Measurements from ENCODE around the gene TBC1D5. TPM values are rescaled to one million over a fixed set of nuclear protein-coding genes. Genes with fewer than 3 reads are reported as not detected.
"Not testable (repeated sequence)": the region's sequence is repeated elsewhere in the genome, so short reads cannot be mapped to it uniquely, and the experiment has no call there.

Gene TBC1D5
- total RNA-seq, 2 donors from 2014 or later: 54.8 to 55.9 TPM

- H3K27ac Mint-ChIP-seq: no peak overlapping the region
- H3K36me3 Mint-ChIP-seq: no peaks in the 10 kb centered on the region
- DNase-seq (ENCODE audit: low spot score in 2 of 2): no peak
- H3K9me3 Mint-ChIP-seq: no peaks in the 10 kb centered on the region
- no peak for ATAC-seq
Observed at GRCh38 chr3:17411157-17411877, 331.1 kb downstream of the TBC1D5 start.

- Mint-ChIP-seq H3K27ac (no peak overlapping the region), H3K9me3 (no peaks in the 10 kb centered on the region), H3K36me3 (no peaks in the 10 kb centered on the region)
- ATAC-seq: no peak
- DNase-seq (ENCODE audit: low spot score in 2 of 2): no peak
Observed at GRCh38 chr3:17407576-17407975, 334.9 kb downstream of the TBC1D5 start.

- H3K9me3 Mint-ChIP-seq: no peaks in the 10 kb centered on the region
- DNase-seq (ENCODE audit: low spot score in 2 of 2) (no peak), ATAC-seq (no peak)
- no peaks in the 10 kb centered on the region for H3K36me3 Mint-ChIP-seq
- H3K27ac Mint-ChIP-seq: no peak overlapping the region
Observed at GRCh38 chr3:17404548-17404947, 337.9 kb downstream of the TBC1D5 start.

GRCh38 chr3:17402442-17402841 is 340.0 kb downstream of the TBC1D5 start:
- no peaks in the 10 kb centered on the region for H3K9me3 Mint-ChIP-seq
- no peak for ATAC-seq
- DNase-seq (ENCODE audit: low spot score in 2 of 2): no peak

GRCh38 chr3:17401912-17402311 is 340.5 kb downstream of the TBC1D5 start:
- no peaks in the 10 kb centered on the region for H3K9me3 Mint-ChIP-seq
- no peak overlapping the region for H3K27ac Mint-ChIP-seq
- DNase-seq (ENCODE audit: low spot score in 2 of 2) (no peak), ATAC-seq (no peak)
- H3K36me3 Mint-ChIP-seq: no peaks in the 10 kb centered on the region

More at GRCh38 chr3:17402442-17402841, 340.0 kb downstream of the TBC1D5 start:
- H3K27ac Mint-ChIP-seq: no peak overlapping the region
- H3K36me3 Mint-ChIP-seq: no peaks in the 10 kb centered on the region

GRCh38 chr3:17399586-17399985 is 342.8 kb downstream of the TBC1D5 start:
- DNase-seq (ENCODE audit: low spot score in 2 of 2) (no peak), ATAC-seq (no peak)
- no peaks in the 10 kb centered on the region for H3K9me3 Mint-ChIP-seq

GRCh38 chr3:17398959-17399551 is 343.4 kb downstream of the TBC1D5 start:
- Mint-ChIP-seq H3K9me3 (no peaks in the 10 kb centered on the region), H3K36me3 (peaks cover 0 to 3% of the 10 kb centered on the region in 2 donors), H3K27ac (no peak overlapping the region)
- ATAC-seq: no peak
- no peak for DNase-seq (ENCODE audit: low spot score in 2 of 2)

More at GRCh38 chr3:17399586-17399985, 342.8 kb downstream of the TBC1D5 start:
- no peaks in the 10 kb centered on the region for H3K36me3 Mint-ChIP-seq
- H3K27ac Mint-ChIP-seq: no peak overlapping the region

GRCh38 chr3:17396036-17396435 is 346.4 kb downstream of the TBC1D5 start:
- Mint-ChIP-seq H3K36me3 (peaks cover 26 to 28% of the 10 kb centered on the region in 2 donors), H3K27ac (no peak overlapping the region), H3K9me3 (peaks cover 0 to 4% of the 10 kb centered on the region in 2 donors)
- ATAC-seq (no peak), DNase-seq (ENCODE audit: low spot score in 2 of 2) (no peak)

- no peak for DNase-seq (ENCODE audit: low spot score in 2 of 2)
- Mint-ChIP-seq H3K27ac (no peak overlapping the region), H3K9me3 (peaks cover 0 to 4% of the 10 kb centered on the region in 2 donors), H3K36me3 (peaks cover 26 to 28% of the 10 kb centered on the region in 2 donors)
- no peak for ATAC-seq
Observed at GRCh38 chr3:17394541-17395155, 347.8 kb downstream of the TBC1D5 start.

GRCh38 chr3:17392516-17392915 is 349.9 kb downstream of the TBC1D5 start:
- H3K27ac Mint-ChIP-seq; DNase-seq (ENCODE audit: low spot score in 2 of 2); H3K9me3 Mint-ChIP-seq; ATAC-seq: not testable (repeated sequence)
- peaks cover 28 to 32% of the 10 kb centered on the region in 2 donors for H3K36me3 Mint-ChIP-seq

GRCh38 chr3:17390785-17391184 is 351.6 kb downstream of the TBC1D5 start:
- H3K9me3 Mint-ChIP-seq: peaks cover 0 to 4% of the 10 kb centered on the region in 2 donors
- H3K36me3 Mint-ChIP-seq: peaks cover 28 to 32% of the 10 kb centered on the region in 2 donors
- H3K27ac Mint-ChIP-seq: no peak overlapping the region
- ATAC-seq (no peak), DNase-seq (ENCODE audit: low spot score in 2 of 2) (no peak)

GRCh38 chr3:17387108-17387507 is 355.3 kb downstream of the TBC1D5 start:
- ATAC-seq (no peak), DNase-seq (ENCODE audit: low spot score in 2 of 2) (no peak)
- Mint-ChIP-seq H3K9me3 (no peaks in the 10 kb centered on the region), H3K27ac (no peak overlapping the region), H3K36me3 (peaks cover 8 to 15% of the 10 kb centered on the region in 2 donors)

GRCh38 chr3:17386432-17386831 is 356.0 kb downstream of the TBC1D5 start:
- no peak for DNase-seq (ENCODE audit: low spot score in 2 of 2)
- Mint-ChIP-seq H3K36me3 (peaks cover 3 to 10% of the 10 kb centered on the region in 2 donors), H3K27ac (no peak overlapping the region), H3K9me3 (no peaks in the 10 kb centered on the region)
- no peak for ATAC-seq

GRCh38 chr3:17384567-17385296 is 357.7 kb downstream of the TBC1D5 start:
- ATAC-seq (no peak), DNase-seq (ENCODE audit: low spot score in 2 of 2) (no peak)
- H3K27ac Mint-ChIP-seq: no peak overlapping the region
- H3K36me3 Mint-ChIP-seq: peaks cover 0 to 6% of the 10 kb centered on the region in 2 donors
- H3K9me3 Mint-ChIP-seq: no peaks in the 10 kb centered on the region

- no peak for DNase-seq (ENCODE audit: low spot score in 2 of 2)
- Mint-ChIP-seq H3K36me3 (no peaks in the 10 kb centered on the region), H3K9me3 (no peaks in the 10 kb centered on the region), H3K27ac (no peak overlapping the region)
- ATAC-seq: no peak
Observed at GRCh38 chr3:17373304-17373703, 369.1 kb downstream of the TBC1D5 start.

GRCh38 chr3:17372362-17373210 is 369.8 kb downstream of the TBC1D5 start:
- Mint-ChIP-seq H3K36me3 (no peaks in the 10 kb centered on the region), H3K9me3 (no peaks in the 10 kb centered on the region), H3K27ac (no peak overlapping the region)
- DNase-seq (ENCODE audit: low spot score in 2 of 2) (no peak), ATAC-seq (no peak)
